Nephron progenitor cell (in vitro differentiated cells): Measurements from ENCODE around the gene NHLH1.
A peak's percentile ranks its signal among the peaks of the same experiment; 100 is the strongest.

ENCODE experiments used
- DNase-seq: peaks from one replicate; pipeline ENCODE4 v3.0.0; 2021
- H3K27ac Mint-ChIP-seq: 2 replicates; pipeline ENCODE4 v1.8.0; 2021; ENCODE audit warnings: mild to moderate bottlenecking, moderate library complexity, mixed read lengths
- H3K27me3 Mint-ChIP-seq: 2 replicates; pipeline ENCODE4 v1.8.0; 2021; ENCODE audit warnings: mild to moderate bottlenecking, low read depth, mixed read lengths; ENCODE audit not compliant: poor library complexity
- H3K36me3 Mint-ChIP-seq: 2 replicates; pipeline ENCODE4 v1.8.0; 2021; ENCODE audit warnings: low read depth, mixed read lengths
- H3K4me1 Mint-ChIP-seq: 2 replicates; pipeline ENCODE4 v1.8.0; 2021; ENCODE audit warnings: mixed read lengths
- H3K4me3 Mint-ChIP-seq: 2 replicates; pipeline ENCODE4 v1.8.0; 2021; ENCODE audit warnings: mild to moderate bottlenecking, moderate library complexity, mixed read lengths
- H3K9me3 Mint-ChIP-seq: 2 replicates; pipeline ENCODE4 v1.8.0; 2021; ENCODE audit warnings: mild to moderate bottlenecking, moderate library complexity, mixed read lengths
- CTCF ChIP-seq: fragments of 200-600 bp; sonication (generic); IDR thresholded peaks from 2 replicates; pipeline ENCODE4 v1.5.0; 2021; ENCODE audit warnings: antibody characterized with exemption

The NHLH1 gene

GRCh38 chr1:160394673-160395072, 27.8 kb downstream of the NHLH1 start:
- Mint-ChIP-seq H3K4me1 (peaks cover 20% of the 10 kb centered on the region), H3K4me3 (no peak overlapping the region), H3K36me3 (no peaks in the 10 kb centered on the region), H3K9me3 (peaks cover 3% of the 10 kb centered on the region), H3K27me3 (peaks cover 14% of the 10 kb centered on the region), H3K27ac (no peak overlapping the region)
- no peak for DNase-seq
- TF ChIP-seq CTCF: no peak

- Mint-ChIP-seq H3K27me3 (no peaks in the 10 kb centered on the region), H3K27ac (no peak overlapping the region), H3K4me1 (peaks cover 39% of the 10 kb centered on the region), H3K36me3 (no peaks in the 10 kb centered on the region), H3K4me3 (no peak overlapping the region), H3K9me3 (no peaks in the 10 kb centered on the region)
- DNase-seq: no peak
- no peak for TF ChIP-seq CTCF
Measured at GRCh38 chr1:160397651-160398050, 30.8 kb downstream of the NHLH1 start.

GRCh38 chr1:160398823-160399222, 32.0 kb downstream of the NHLH1 start:
- Mint-ChIP-seq H3K27me3 (no peaks in the 10 kb centered on the region), H3K36me3 (no peaks in the 10 kb centered on the region), H3K4me3 (peak overlapping the region; percentile 79), H3K27ac (no peak overlapping the region), H3K9me3 (no peaks in the 10 kb centered on the region), H3K4me1 (peaks cover 51% of the 10 kb centered on the region)
- TF ChIP-seq CTCF: no peak
- DNase-seq: no peak

- Mint-ChIP-seq H3K27ac (no peak overlapping the region), H3K36me3 (no peaks in the 10 kb centered on the region), H3K4me1 (peaks cover 59% of the 10 kb centered on the region), H3K9me3 (no peaks in the 10 kb centered on the region), H3K27me3 (no peaks in the 10 kb centered on the region), H3K4me3 (peak overlapping the region; percentile 79)
- no peak for TF ChIP-seq CTCF
- no peak for DNase-seq
Measured at GRCh38 chr1:160399544-160400222, 32.8 kb downstream of the NHLH1 start.

GRCh38 chr1:160400223-160400645, 33.4 kb downstream of the NHLH1 start, which contains the start of gene VANGL2:
Gene VANGL2, plus strand, starts transcription at chr1:160400564. Its CDS starts 15,274 bp downstream, at chr1:160415838.
- Mint-ChIP-seq H3K36me3 (no peaks in the 10 kb centered on the region), H3K27me3 (no peaks in the 10 kb centered on the region), H3K4me1 (peaks cover 65% of the 10 kb centered on the region), H3K9me3 (no peaks in the 10 kb centered on the region), H3K27ac (no peak within 1 kb of the TSS), H3K4me3 (peak within 1 kb of the TSS; percentile 90)
- peak; percentile 95 for DNase-seq
- no peak for TF ChIP-seq CTCF
